Type B pancreatic cell (in vitro differentiated cells): ENCODE data around the gene FRMD6. TPM values are rescaled to one million over a fixed set of nuclear protein-coding genes. Genes with fewer than 3 reads are reported as not detected.

Source experiments
- DNase-seq: peaks from one replicate; pipeline ENCODE4 v3.0.0; 2021; ENCODE audit warnings: mixed read lengths; ENCODE audit not compliant: unreplicated experiment; ENCODE audit errors: extremely low spot score
- H3K27ac Mint-ChIP-seq: 2 replicates; pipeline ENCODE4 v1.8.0; 2021; ENCODE audit warnings: mild to moderate bottlenecking, mixed read lengths
- H3K27me3 Mint-ChIP-seq: 2 replicates; pipeline ENCODE4 v1.8.0; 2021; ENCODE audit warnings: mixed read lengths
- H3K36me3 Mint-ChIP-seq: 2 replicates; pipeline ENCODE4 v1.8.0; 2021; ENCODE audit warnings: mixed read lengths
- H3K4me1 Mint-ChIP-seq: one replicate; pipeline ENCODE4 v1.8.0; 2021; ENCODE audit warnings: mixed read lengths; ENCODE audit not compliant: unreplicated experiment
- H3K4me3 Mint-ChIP-seq: 2 replicates; pipeline ENCODE4 v1.8.0; 2021; ENCODE audit warnings: mild to moderate bottlenecking, mixed read lengths
- H3K9me3 Mint-ChIP-seq: 2 replicates; pipeline ENCODE4 v1.8.0; 2021; ENCODE audit warnings: mixed read lengths
- total RNA-seq: library from RNA; stranded (reverse); gene quantifications from 2 replicates; pipeline ENCODE4 v1.2.1, GENCODE V29; 2021; ENCODE audit warnings: low replicate concordance
- TF ChIP-seq, protein P1 (sequence below): fragments of 200-600 bp; sonication (generic); conservative IDR thresholded peaks from 2 replicates; pipeline ENCODE4 v1.5.0; 2021; ENCODE audit warnings: antibody characterized with exemption, mild to moderate bottlenecking

Gene FRMD6
- total RNA-seq, 1 donor from 2014 or later, result 71.3 TPM

DNA sequence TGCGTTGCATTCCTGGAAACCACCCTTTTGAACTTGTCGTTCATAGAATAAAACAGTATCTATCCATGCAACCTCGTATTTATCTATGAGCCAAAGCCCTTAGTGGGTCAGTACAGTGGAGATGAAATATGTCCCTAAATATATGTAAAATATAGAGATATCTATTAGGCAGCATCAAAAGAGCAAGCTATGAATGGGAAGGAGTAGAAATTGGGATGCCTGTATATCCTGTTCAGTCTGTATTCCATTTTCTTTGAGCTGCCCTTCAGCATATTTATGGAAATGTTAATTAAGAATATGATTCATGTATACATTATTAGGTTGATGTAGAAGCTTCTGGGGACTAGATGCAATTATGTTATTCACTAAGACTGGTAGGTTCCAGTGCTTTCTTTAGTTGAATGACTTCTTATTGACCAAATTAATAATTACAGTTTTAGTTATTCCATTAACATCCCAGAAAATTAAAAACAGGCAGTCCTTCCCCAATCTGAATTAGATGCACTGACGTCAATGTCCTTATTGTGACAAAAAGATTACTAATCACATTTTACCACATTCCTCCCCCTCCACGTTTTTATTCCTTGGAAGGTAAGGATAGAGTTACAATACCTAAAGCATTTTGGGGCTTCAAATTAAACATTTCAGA is 11.9 kb upstream of the FRMD6 start:
- Mint-ChIP-seq H3K9me3 (peaks cover 5% of the 10 kb centered on the region), H3K36me3 (peaks cover 8% of the 10 kb centered on the region), H3K27ac (no peak overlapping the region), H3K27me3 (no peaks in the 10 kb centered on the region), H3K4me3 (no peak overlapping the region), H3K4me1 (peaks cover 23% of the 10 kb centered on the region)
- no peak for DNase-seq
- TF ChIP-seq, protein P1, sequence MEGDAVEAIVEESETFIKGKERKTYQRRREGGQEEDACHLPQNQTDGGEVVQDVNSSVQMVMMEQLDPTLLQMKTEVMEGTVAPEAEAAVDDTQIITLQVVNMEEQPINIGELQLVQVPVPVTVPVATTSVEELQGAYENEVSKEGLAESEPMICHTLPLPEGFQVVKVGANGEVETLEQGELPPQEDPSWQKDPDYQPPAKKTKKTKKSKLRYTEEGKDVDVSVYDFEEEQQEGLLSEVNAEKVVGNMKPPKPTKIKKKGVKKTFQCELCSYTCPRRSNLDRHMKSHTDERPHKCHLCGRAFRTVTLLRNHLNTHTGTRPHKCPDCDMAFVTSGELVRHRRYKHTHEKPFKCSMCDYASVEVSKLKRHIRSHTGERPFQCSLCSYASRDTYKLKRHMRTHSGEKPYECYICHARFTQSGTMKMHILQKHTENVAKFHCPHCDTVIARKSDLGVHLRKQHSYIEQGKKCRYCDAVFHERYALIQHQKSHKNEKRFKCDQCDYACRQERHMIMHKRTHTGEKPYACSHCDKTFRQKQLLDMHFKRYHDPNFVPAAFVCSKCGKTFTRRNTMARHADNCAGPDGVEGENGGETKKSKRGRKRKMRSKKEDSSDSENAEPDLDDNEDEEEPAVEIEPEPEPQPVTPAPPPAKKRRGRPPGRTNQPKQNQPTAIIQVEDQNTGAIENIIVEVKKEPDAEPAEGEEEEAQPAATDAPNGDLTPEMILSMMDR, result no peak

DNA sequence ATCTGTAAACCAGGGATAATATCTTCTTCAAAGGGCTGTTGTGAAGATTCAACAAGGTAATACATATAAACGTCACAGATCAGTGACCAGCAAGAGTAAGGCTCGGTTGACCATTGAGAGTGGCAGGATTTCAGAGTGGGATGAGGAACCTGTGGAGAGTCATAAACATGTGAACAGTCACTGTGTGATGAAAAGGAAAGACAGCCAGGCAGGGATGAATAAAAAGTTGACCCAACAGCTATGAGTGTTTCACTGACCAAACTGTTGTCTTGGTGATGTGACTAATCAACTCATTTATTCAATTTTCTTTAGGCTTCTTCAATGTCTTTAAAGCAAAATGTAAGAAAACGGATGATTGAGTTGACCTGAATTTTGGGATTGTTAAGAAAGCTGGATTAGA is 8.6 kb upstream of the FRMD6 start:
- Mint-ChIP-seq H3K4me3 (no peak overlapping the region), H3K9me3 (peaks cover 7% of the 10 kb centered on the region), H3K4me1 (peaks cover 20% of the 10 kb centered on the region), H3K36me3 (peaks cover 12% of the 10 kb centered on the region), H3K27me3 (no peaks in the 10 kb centered on the region), H3K27ac (no peak overlapping the region)
- no peak for DNase-seq
- TF ChIP-seq, protein P1, result no peak

DNA sequence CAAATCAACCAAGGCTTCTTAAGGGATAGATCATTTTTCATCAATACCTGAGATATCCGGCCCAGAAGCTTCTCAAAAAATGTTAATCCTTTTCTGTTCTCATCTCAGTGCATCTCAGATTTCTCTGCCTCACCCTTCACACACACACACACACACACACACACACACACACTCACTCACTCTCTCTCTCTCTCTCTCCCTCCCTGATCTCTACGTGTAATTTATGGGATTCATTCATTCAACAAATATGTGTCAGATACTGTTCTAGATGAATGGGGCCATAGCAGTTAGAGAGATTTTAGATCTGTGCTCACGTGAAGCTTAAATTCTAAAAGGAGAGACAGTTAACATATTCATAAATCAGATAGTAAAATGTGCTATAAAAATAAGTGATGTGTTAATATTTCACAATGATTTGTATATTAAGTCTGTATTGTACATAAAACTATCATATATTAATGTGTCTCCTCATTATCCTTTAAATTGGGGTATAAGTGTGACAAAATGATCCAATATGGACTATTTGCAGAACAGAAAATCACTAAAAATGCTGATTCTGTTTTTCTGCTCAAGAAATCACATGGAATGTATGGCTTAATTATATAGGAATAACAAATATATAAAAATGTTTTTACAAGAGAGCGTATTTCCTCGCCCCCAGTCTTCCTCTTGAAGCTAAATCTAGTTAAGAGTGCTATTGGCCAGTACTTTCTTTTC is 7.3 kb upstream of the FRMD6 start:
- Mint-ChIP-seq H3K4me3 (peak overlapping the region; percentile 39), H3K27ac (peak overlapping the region; percentile 20), H3K9me3 (peaks cover 5% of the 10 kb centered on the region), H3K4me1 (peaks cover 27% of the 10 kb centered on the region), H3K36me3 (peaks cover 12% of the 10 kb centered on the region), H3K27me3 (no peaks in the 10 kb centered on the region)
- no peak for DNase-seq
- TF ChIP-seq, protein P1, result no peak

DNA sequence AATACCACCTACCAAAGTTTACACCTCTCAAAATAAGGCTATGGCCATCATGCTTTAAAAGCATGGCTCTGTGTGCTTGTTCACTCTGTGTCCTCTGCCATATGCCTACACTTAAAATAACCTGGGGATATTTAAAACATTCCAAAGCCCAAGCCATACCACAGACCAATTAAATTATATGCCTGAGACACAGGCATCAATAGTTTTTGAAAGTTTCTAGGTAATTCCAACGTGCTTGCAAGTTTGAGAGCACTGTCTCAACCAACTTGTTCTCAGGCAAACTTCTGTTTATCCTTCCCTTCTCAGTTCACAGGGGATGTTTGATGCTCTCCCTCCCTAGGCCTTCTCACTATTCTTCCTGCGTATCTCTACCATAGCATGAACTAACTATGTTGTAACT is 3.4 kb upstream of the FRMD6 start:
- Mint-ChIP-seq H3K27me3 (no peaks in the 10 kb centered on the region), H3K36me3 (peaks cover 5% of the 10 kb centered on the region), H3K4me1 (peaks cover 23% of the 10 kb centered on the region), H3K9me3 (peaks cover 5% of the 10 kb centered on the region), H3K27ac (peak overlapping the region; percentile 64), H3K4me3 (peak overlapping the region; percentile 21)
- DNase-seq, result no peak
- TF ChIP-seq, protein P1, result no peak

DNA sequence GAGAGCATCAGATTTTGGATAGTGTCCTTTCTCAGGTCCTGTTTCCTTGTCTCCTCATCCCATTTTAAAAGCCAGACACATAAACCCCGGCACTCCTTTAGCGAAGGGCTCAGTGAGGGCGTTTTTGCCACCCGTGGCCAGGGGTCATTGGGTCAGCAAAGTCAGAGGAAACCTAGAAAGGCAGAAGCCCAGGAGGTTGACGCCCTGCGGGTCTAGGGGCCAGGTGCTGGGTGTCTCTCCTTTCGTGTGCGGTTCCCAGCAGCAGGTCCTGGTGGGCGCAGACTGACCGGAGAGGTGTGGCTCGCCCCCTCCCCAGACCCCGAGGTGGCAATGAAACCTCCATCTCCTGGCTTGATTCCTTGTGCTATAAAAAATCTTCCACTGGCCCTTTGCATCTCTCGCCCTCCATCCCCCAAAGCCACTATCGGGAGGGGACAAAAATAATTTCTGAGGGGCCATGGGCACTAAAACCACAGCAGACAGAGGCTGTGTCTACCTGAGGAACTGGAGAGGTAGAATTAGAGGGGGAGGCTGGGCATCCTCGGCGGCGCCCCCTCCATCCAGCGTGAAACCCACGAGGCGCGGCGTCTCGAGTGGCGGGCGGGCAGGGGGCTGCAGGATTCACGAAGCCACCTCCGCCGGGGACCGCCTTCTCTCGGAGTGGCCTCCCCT is 858 bp upstream of the FRMD6 start:
- Mint-ChIP-seq H3K27ac (peak overlapping the region; percentile 86), H3K36me3 (peaks cover 6% of the 10 kb centered on the region), H3K27me3 (no peaks in the 10 kb centered on the region), H3K4me3 (peak overlapping the region; percentile 93), H3K9me3 (peaks cover 5% of the 10 kb centered on the region), H3K4me1 (peaks cover 32% of the 10 kb centered on the region)
- no peak for DNase-seq
- TF ChIP-seq, protein P1, result no peak
